Rectal smooth muscle tissue (tissue), 1 donor: ENCODE measurements around the gene CHST8.
"Not testable (repeated sequence)": the region's sequence is repeated elsewhere in the genome, so short reads cannot be mapped to it uniquely, and the experiment has no call there.

Experiments
- H3K27ac ChIP-seq: one replicate; pipeline ENCODE4 v1.7.0; 2013; ENCODE audit warnings: low read depth, low read length, inconsistent platforms
- H3K27me3 ChIP-seq: one replicate; pipeline ENCODE4 v1.7.0; 2013; ENCODE audit warnings: low read length; ENCODE audit not compliant: control insufficient read depth, insufficient read depth
- H3K36me3 ChIP-seq: one replicate; pipeline ENCODE4 v1.7.0; 2013; ENCODE audit warnings: low read length; ENCODE audit not compliant: control insufficient read depth, insufficient read depth
- H3K4me1 ChIP-seq: one replicate; pipeline ENCODE4 v1.7.0; 2013; ENCODE audit warnings: low read length; ENCODE audit not compliant: control insufficient read depth, insufficient read depth
- H3K4me3 ChIP-seq: one replicate; pipeline ENCODE4 v1.7.0; 2013; ENCODE audit warnings: low read length
- H3K9ac ChIP-seq: one replicate; pipeline ENCODE4 v1.7.0; 2013; ENCODE audit warnings: low read length

CHST8 gene

DNA sequence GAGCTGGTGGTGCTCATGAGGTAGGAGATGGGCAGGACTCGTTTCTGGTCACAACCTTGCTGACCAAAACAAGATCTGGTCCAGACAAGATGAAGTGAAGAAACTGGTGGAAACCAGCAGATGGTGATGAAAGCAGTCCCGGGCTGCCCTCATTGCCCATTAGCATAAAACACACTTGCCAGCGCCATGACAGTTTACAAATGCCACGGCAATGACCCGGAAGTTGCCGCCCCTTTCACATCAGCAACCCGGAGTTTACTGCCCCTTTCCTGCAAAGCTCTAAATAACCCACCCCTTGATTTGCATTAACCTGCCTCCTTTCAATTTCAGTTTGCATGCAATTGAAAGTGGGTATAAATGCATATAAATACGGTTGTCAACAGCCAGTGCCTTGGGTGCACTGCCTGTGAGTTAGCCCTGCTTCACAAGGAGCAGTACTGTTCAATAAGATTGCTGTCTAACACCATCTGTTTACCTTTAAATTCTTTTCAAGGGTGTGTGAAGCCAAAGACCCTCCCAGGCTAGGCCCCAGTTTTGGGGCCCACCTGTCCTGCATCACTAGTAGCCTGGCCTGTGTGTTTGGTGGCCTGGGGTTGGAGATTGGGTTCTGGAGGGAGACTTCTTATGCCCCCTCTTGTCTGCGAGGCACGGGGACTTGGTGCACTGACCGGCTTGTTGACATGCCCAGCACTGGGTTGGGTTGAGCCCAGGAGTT, 38.8 kb downstream of the CHST8 start:
- H3K36me3 ChIP-seq, result no peaks in the 10 kb centered on the region
- no peak overlapping the region for H3K9ac ChIP-seq

GRCh38 chr19:33661336-33661735, 39.6 kb downstream of the CHST8 start:
- H3K9ac ChIP-seq, result no peak overlapping the region
- no peak overlapping the region for H3K27ac ChIP-seq
- no peaks in the 10 kb centered on the region for H3K4me1 ChIP-seq
- H3K4me3 ChIP-seq, result no peak overlapping the region
- H3K36me3 ChIP-seq, result no peaks in the 10 kb centered on the region
- no peaks in the 10 kb centered on the region for H3K27me3 ChIP-seq

More for the DNA sequence above, 38.8 kb downstream of the CHST8 start:
- H3K27me3 ChIP-seq, result no peaks in the 10 kb centered on the region
- no peak overlapping the region for H3K4me3 ChIP-seq
- H3K27ac ChIP-seq, result no peak overlapping the region
- H3K4me1 ChIP-seq, result no peaks in the 10 kb centered on the region

DNA sequence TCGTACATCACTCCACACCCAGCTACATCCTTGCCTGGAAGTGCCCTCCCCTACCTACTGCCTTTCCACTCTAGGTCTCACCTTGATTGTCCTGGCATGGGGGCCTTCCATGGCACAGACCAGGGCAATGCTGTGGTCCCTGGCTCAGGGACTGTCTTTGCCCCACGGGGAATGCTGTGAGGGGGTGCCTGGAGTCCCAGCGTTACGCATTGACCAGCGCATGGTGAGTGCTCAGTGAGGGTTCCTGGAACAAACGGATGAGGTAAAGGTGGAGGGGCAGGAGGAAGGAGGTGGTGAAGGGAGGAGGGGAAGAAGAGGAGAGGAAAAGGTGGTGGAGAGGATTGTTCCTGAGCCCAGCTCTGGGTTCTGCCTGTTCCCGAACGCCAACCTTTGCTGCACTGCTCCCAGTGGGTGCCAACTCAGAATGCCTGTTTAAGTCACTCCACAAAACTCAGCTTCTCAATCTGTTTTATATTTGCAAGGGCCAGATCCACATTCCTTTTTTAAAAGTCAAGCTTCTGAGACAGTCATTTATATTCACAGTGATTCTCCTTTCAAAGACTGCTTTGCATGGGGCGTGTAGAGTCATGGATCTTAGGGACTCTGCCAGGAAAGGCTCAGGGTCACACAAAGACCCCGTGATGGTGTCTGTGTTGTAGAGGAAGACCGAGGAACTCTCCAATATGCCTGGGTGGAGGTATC, 40.8 kb downstream of the CHST8 start:
- Histone ChIP-seq H3K36me3 (no peaks in the 10 kb centered on the region), H3K4me1 (no peaks in the 10 kb centered on the region), H3K9ac (no peak overlapping the region), H3K27me3 (no peaks in the 10 kb centered on the region), H3K27ac (no peak overlapping the region), H3K4me3 (no peak overlapping the region)

- H3K9ac ChIP-seq, H3K27ac ChIP-seq, H3K4me1 ChIP-seq, H3K4me3 ChIP-seq, H3K27me3 ChIP-seq, H3K36me3 ChIP-seq: not testable (repeated sequence)
These were observed 41.6 kb downstream of the CHST8 start for GRCh38 chr19:33663316-33663715.

DNA sequence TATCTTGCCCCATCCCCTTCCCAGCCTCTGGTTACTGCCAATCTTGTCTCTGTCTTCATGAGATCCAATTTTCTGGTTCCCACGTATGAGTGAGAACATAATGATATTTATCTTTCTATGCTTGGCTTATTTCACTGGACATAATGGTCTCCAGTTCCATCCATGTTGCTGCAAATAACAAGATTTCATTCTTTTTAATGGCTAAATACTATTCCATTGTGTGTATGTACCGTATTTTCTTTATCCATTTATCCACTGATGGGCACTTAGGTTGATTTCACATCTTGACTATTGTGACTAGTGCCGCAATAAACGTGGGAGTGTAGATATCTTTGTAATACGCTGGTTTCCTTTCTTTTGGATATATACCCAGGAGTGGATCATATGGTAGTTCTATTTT, 43.0 kb downstream of the CHST8 start:
- Histone ChIP-seq H3K36me3 (no peaks in the 10 kb centered on the region), H3K27me3 (no peaks in the 10 kb centered on the region)

DNA sequence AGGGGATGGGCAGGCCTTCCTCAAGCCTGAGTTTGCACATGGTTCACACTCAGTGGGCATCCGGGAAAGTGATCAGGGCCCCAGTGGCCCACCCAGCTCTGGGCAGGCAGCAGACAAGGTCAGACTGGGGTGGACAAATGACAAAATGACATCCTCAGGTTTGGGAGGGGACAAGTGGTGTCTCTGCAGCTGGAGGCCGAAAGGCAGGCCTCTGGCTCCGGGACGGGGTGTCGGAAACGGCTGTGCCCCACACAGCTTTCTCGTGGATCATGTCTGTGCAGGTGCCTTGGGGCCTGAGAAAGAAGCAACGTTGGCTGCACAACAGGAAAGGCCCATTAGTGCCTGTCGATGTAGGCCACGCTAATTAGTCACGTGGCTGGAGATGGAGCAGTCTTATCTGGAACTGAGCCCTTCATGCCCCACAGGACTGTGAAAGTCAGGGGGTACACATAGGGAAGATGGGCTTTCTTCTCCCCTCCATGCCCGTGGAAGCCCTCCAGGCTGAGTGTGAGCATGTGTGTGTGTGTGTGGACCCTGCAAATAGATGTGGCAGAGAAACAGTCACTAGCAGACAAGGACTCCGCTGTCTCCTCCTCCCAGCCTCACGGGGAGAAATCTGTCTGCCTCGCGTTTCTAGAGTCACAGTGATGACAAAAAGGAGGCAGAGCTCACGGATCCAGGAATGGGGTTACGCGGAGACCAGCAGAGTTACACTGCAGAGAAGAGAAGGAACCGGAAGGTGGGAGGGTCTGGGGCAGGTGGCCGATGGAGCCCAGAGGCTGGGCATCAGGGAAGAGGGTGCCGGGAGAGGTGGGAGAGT, 44.2 kb downstream of the CHST8 start:
- Histone ChIP-seq H3K4me3 (no peak overlapping the region), H3K4me1 (no peaks in the 10 kb centered on the region), H3K36me3 (no peaks in the 10 kb centered on the region), H3K9ac (no peak overlapping the region), H3K27me3 (no peaks in the 10 kb centered on the region), H3K27ac (no peak overlapping the region)

More for the DNA sequence above, 43.0 kb downstream of the CHST8 start:
- H3K27ac ChIP-seq, result no peak overlapping the region
- H3K9ac ChIP-seq, result no peak overlapping the region
- H3K4me1 ChIP-seq, result no peaks in the 10 kb centered on the region
- no peak overlapping the region for H3K4me3 ChIP-seq

DNA sequence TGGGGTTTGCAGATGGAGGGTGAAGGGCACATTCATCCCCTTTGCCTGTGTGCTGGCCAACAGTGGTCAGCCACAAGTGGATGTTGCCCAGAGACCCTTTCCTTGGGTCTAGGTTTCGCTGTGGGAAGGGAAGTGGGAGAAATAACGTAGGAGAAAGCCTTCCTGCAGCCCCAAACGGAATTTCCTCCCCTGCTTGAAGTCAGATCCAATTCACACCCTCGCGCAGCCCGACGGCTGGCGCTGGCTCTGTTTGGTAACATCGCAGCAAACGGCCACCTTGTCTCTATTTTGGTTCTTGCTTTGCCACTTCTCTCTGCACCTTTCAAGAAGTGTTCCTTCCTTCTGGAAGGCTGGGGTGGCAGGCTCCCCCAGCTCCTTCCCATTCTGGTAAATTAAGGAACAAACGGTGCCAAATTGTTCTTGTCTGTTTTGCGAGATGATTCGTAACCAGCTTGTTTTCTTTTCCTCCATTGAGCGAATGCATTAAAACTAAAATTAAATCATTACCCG, 45.4 kb downstream of the CHST8 start:
- H3K4me3 ChIP-seq, result no peak overlapping the region
- no peak overlapping the region for H3K9ac ChIP-seq
- H3K36me3 ChIP-seq, result no peaks in the 10 kb centered on the region
- H3K27me3 ChIP-seq, result no peaks in the 10 kb centered on the region
- H3K27ac ChIP-seq, result no peak overlapping the region
- no peaks in the 10 kb centered on the region for H3K4me1 ChIP-seq

DNA sequence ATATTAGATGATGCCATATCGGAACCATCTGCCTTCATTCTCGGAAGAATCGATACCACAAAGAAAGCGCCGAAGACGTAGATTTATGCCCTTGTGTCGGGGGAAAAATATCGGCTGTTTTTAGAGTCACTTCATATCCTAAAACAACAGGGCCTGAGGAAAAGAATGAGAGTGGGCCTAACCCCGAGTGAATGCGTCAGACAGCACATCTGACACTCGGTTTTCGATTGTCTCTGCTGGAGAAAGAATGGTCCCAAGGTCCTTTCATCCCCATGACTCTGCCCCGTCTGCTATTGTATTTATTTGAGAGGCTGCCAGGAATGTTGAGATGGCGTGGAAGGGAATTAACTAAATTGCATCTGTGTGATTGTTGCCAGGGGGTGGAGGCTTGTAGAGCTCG, 46.1 kb downstream of the CHST8 start:
- Histone ChIP-seq H3K4me3 (no peak overlapping the region), H3K4me1 (no peaks in the 10 kb centered on the region), H3K9ac (no peak overlapping the region), H3K36me3 (no peaks in the 10 kb centered on the region), H3K27me3 (no peaks in the 10 kb centered on the region), H3K27ac (no peak overlapping the region)

DNA sequence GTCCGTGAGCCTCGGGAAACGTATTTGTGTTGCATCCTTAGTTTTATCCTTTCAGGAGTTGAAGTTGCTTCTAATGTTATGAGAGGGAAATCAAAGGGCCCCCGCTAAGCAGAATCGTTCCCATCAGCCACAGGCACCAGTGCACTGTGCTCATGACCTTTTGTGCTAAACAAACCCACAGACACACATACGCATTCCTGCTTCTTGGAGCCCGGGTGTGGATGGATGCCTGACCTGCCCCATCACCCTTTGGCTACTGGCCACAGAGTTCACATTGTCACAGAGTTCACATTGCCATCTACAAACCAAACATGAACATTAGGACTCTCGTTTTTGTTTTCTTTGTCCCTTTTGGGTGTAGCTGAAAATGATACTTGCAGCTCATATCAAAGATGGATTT, 47.2 kb downstream of the CHST8 start:
- Histone ChIP-seq H3K27me3 (no peaks in the 10 kb centered on the region), H3K4me3 (no peak overlapping the region), H3K4me1 (no peaks in the 10 kb centered on the region), H3K9ac (no peak overlapping the region), H3K27ac (no peak overlapping the region), H3K36me3 (no peaks in the 10 kb centered on the region)

- no peak overlapping the region for H3K27ac ChIP-seq
- H3K9ac ChIP-seq, result no peak overlapping the region
- no peak overlapping the region for H3K4me3 ChIP-seq
- no peaks in the 10 kb centered on the region for H3K36me3 ChIP-seq
- no peaks in the 10 kb centered on the region for H3K27me3 ChIP-seq
- H3K4me1 ChIP-seq, result no peaks in the 10 kb centered on the region
These were observed 47.6 kb downstream of the CHST8 start for GRCh38 chr19:33669376-33669775.

DNA sequence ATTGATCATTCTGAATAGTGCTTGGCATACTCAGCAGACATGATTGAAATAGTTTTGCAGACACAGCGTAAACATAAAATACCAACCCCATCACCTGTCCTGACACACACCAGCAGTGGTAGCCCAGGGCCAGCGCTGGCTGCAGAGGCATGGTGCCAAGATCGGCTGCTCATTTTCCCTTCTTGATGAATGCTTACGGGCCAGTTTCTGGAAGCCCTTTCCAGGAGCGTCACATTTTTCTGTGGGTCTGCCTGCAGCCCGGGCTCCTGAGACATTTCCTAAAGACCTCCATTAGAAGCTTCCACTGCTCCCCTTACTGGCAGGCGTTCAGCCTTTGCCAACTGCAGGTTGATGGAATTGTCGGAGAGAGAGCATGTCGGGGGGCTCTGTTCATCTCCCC, 48.6 kb downstream of the CHST8 start:
- no peak overlapping the region for H3K27ac ChIP-seq
- H3K9ac ChIP-seq, result no peak overlapping the region

GRCh38 chr19:33671211-33671610, 49.5 kb downstream of the CHST8 start:
- H3K27me3 ChIP-seq, result no peaks in the 10 kb centered on the region

More for the DNA sequence above, 48.6 kb downstream of the CHST8 start:
- H3K27me3 ChIP-seq, result no peaks in the 10 kb centered on the region
- no peaks in the 10 kb centered on the region for H3K36me3 ChIP-seq
- H3K4me1 ChIP-seq, result no peaks in the 10 kb centered on the region
- H3K4me3 ChIP-seq, result no peak overlapping the region

More at GRCh38 chr19:33671211-33671610, 49.5 kb downstream of the CHST8 start:
- Histone ChIP-seq H3K36me3 (no peaks in the 10 kb centered on the region), H3K27ac (no peak overlapping the region), H3K4me3 (no peak overlapping the region), H3K9ac (no peak overlapping the region), H3K4me1 (no peaks in the 10 kb centered on the region)
